T-helper 1 cell treated with Interleukin-12 subunit alpha and Interleukin-12 subunit beta and Interleukin-4 antibody, amounts not matched to agents 30 μg/mL and 1 μg/mL, for 36 hours (primary cell): Measurements from ENCODE around the gene SMARCD3.
A peak's percentile ranks its signal among the peaks of the same experiment; 100 is the strongest.

Source experiments
- H3K27ac Mint-ChIP-seq: one replicate; pipeline ENCODE4 v1.8.0; 2021; ENCODE audit warnings: mild to moderate bottlenecking, mixed read lengths
- H3K27me3 Mint-ChIP-seq: one replicate; pipeline ENCODE4 v1.8.0; 2021; ENCODE audit warnings: low read depth, mixed read lengths
- H3K36me3 Mint-ChIP-seq: one replicate; pipeline ENCODE4 v1.8.0; 2021; ENCODE audit warnings: low read depth, mixed read lengths
- H3K4me1 Mint-ChIP-seq: one replicate; pipeline ENCODE4 v1.8.0; 2021; ENCODE audit warnings: low read depth, mixed read lengths
- H3K4me3 Mint-ChIP-seq: one replicate; pipeline ENCODE4 v1.8.0; 2021; ENCODE audit warnings: mild to moderate bottlenecking, moderate library complexity, mixed read lengths
- H3K9me3 Mint-ChIP-seq: one replicate; pipeline ENCODE4 v1.8.0; 2021; ENCODE audit warnings: mixed read lengths

SMARCD3 gene

GRCh38 chr7:151248346-151249033, at the start of gene SMARCD3:
Gene SMARCD3, minus strand, starts transcription at chr7:151248694. Its CDS starts 132 bp downstream, at chr7:151248562.
- Mint-ChIP-seq H3K4me1 (peaks cover 25% of the 10 kb centered on the region), H3K27ac (no peak within 1 kb of the TSS), H3K4me3 (peak within 1 kb of the TSS; percentile 58), H3K27me3 (peaks cover 76% of the 10 kb centered on the region), H3K9me3 (no peaks in the 10 kb centered on the region), H3K36me3 (peaks cover 1% of the 10 kb centered on the region)

- Mint-ChIP-seq H3K4me1 (no peaks in the 10 kb centered on the region), H3K36me3 (no peaks in the 10 kb centered on the region), H3K4me3 (no peak overlapping the region), H3K9me3 (peaks cover 10% of the 10 kb centered on the region), H3K27me3 (peaks cover 41% of the 10 kb centered on the region), H3K27ac (no peak overlapping the region)
These were observed 47.9 kb upstream of the SMARCD3 start for GRCh38 chr7:151296202-151296992.

- H3K4me3 Mint-ChIP-seq, result no peak overlapping the region
- H3K27me3 Mint-ChIP-seq, result peaks cover 31% of the 10 kb centered on the region
- H3K27ac Mint-ChIP-seq, result no peak overlapping the region
- no peaks in the 10 kb centered on the region for H3K4me1 Mint-ChIP-seq
- H3K36me3 Mint-ChIP-seq, result no peaks in the 10 kb centered on the region
- H3K9me3 Mint-ChIP-seq, result peaks cover 7% of the 10 kb centered on the region
These were observed 44.4 kb upstream of the SMARCD3 start for GRCh38 chr7:151292850-151293249.

GRCh38 chr7:151291206-151291605, 42.7 kb upstream of the SMARCD3 start:
- H3K9me3 Mint-ChIP-seq, result peaks cover 5% of the 10 kb centered on the region
- no peaks in the 10 kb centered on the region for H3K4me1 Mint-ChIP-seq
- no peak overlapping the region for H3K4me3 Mint-ChIP-seq
- no peak overlapping the region for H3K27ac Mint-ChIP-seq
- peaks cover 26% of the 10 kb centered on the region for H3K27me3 Mint-ChIP-seq
- no peaks in the 10 kb centered on the region for H3K36me3 Mint-ChIP-seq

- no peak overlapping the region for H3K4me3 Mint-ChIP-seq
- no peaks in the 10 kb centered on the region for H3K36me3 Mint-ChIP-seq
These were observed 41.9 kb upstream of the SMARCD3 start for GRCh38 chr7:151290355-151290760.

GRCh38 chr7:151289891-151290290, 41.4 kb upstream of the SMARCD3 start:
- no peaks in the 10 kb centered on the region for H3K36me3 Mint-ChIP-seq
- peaks cover 20% of the 10 kb centered on the region for H3K27me3 Mint-ChIP-seq
- H3K4me1 Mint-ChIP-seq, result no peaks in the 10 kb centered on the region
- H3K27ac Mint-ChIP-seq, result no peak overlapping the region
- H3K4me3 Mint-ChIP-seq, result no peak overlapping the region
- H3K9me3 Mint-ChIP-seq, result no peaks in the 10 kb centered on the region

More at GRCh38 chr7:151290355-151290760, 41.9 kb upstream of the SMARCD3 start:
- Mint-ChIP-seq H3K27me3 (peaks cover 24% of the 10 kb centered on the region), H3K27ac (no peak overlapping the region), H3K4me1 (no peaks in the 10 kb centered on the region), H3K9me3 (no peaks in the 10 kb centered on the region)

GRCh38 chr7:151286148-151286547, 37.7 kb upstream of the SMARCD3 start:
- Mint-ChIP-seq H3K27me3 (peaks cover 20% of the 10 kb centered on the region), H3K9me3 (no peaks in the 10 kb centered on the region), H3K36me3 (no peaks in the 10 kb centered on the region), H3K4me3 (no peak overlapping the region), H3K4me1 (no peaks in the 10 kb centered on the region), H3K27ac (no peak overlapping the region)

- H3K4me1 Mint-ChIP-seq, result no peaks in the 10 kb centered on the region
- peaks cover 25% of the 10 kb centered on the region for H3K27me3 Mint-ChIP-seq
- H3K4me3 Mint-ChIP-seq, result no peak overlapping the region
- no peaks in the 10 kb centered on the region for H3K36me3 Mint-ChIP-seq
- H3K9me3 Mint-ChIP-seq, result no peaks in the 10 kb centered on the region
- H3K27ac Mint-ChIP-seq, result no peak overlapping the region
These were observed 34.8 kb upstream of the SMARCD3 start for GRCh38 chr7:151283302-151283701.

- no peak overlapping the region for H3K4me3 Mint-ChIP-seq
- H3K36me3 Mint-ChIP-seq, result no peaks in the 10 kb centered on the region
- H3K4me1 Mint-ChIP-seq, result peaks cover 1% of the 10 kb centered on the region
- H3K9me3 Mint-ChIP-seq, result no peaks in the 10 kb centered on the region
- H3K27ac Mint-ChIP-seq, result no peak overlapping the region
- H3K27me3 Mint-ChIP-seq, result peaks cover 25% of the 10 kb centered on the region
These were observed 33.6 kb upstream of the SMARCD3 start for GRCh38 chr7:151282111-151282510.

GRCh38 chr7:151281686-151282085, 33.2 kb upstream of the SMARCD3 start:
- no peaks in the 10 kb centered on the region for H3K9me3 Mint-ChIP-seq
- H3K4me3 Mint-ChIP-seq, result no peak overlapping the region
- H3K36me3 Mint-ChIP-seq, result no peaks in the 10 kb centered on the region
- H3K27ac Mint-ChIP-seq, result no peak overlapping the region
- peaks cover 1% of the 10 kb centered on the region for H3K4me1 Mint-ChIP-seq
- peaks cover 25% of the 10 kb centered on the region for H3K27me3 Mint-ChIP-seq

GRCh38 chr7:151280388-151281019, 32.0 kb upstream of the SMARCD3 start:
- H3K27ac Mint-ChIP-seq, result no peak overlapping the region
- peaks cover 28% of the 10 kb centered on the region for H3K27me3 Mint-ChIP-seq
- H3K4me1 Mint-ChIP-seq, result peaks cover 6% of the 10 kb centered on the region
- no peaks in the 10 kb centered on the region for H3K9me3 Mint-ChIP-seq
- H3K4me3 Mint-ChIP-seq, result no peak overlapping the region
- H3K36me3 Mint-ChIP-seq, result no peaks in the 10 kb centered on the region

GRCh38 chr7:151279868-151280267, 31.4 kb upstream of the SMARCD3 start:
- Mint-ChIP-seq H3K27me3 (peaks cover 32% of the 10 kb centered on the region), H3K4me1 (peaks cover 6% of the 10 kb centered on the region), H3K9me3 (no peaks in the 10 kb centered on the region), H3K27ac (no peak overlapping the region), H3K4me3 (no peak overlapping the region), H3K36me3 (no peaks in the 10 kb centered on the region)

- H3K4me3 Mint-ChIP-seq, result no peak overlapping the region
- no peaks in the 10 kb centered on the region for H3K9me3 Mint-ChIP-seq
- H3K27me3 Mint-ChIP-seq, result peaks cover 28% of the 10 kb centered on the region
- H3K36me3 Mint-ChIP-seq, result no peaks in the 10 kb centered on the region
- peaks cover 6% of the 10 kb centered on the region for H3K4me1 Mint-ChIP-seq
- H3K27ac Mint-ChIP-seq, result no peak overlapping the region
These were observed 30.5 kb upstream of the SMARCD3 start for GRCh38 chr7:151278949-151279348.

GRCh38 chr7:151277631-151278030, 29.1 kb upstream of the SMARCD3 start:
- H3K27ac Mint-ChIP-seq, result no peak overlapping the region
- peaks cover 20% of the 10 kb centered on the region for H3K27me3 Mint-ChIP-seq
- H3K36me3 Mint-ChIP-seq, result no peaks in the 10 kb centered on the region
- H3K4me1 Mint-ChIP-seq, result peaks cover 6% of the 10 kb centered on the region
- H3K4me3 Mint-ChIP-seq, result peak overlapping the region; percentile 68
- H3K9me3 Mint-ChIP-seq, result no peaks in the 10 kb centered on the region
